Left ventricle myocardium inferior (tissue), 1 donor: ENCODE measurements around the gene BCAS3. TPM values are rescaled to one million over a fixed set of nuclear protein-coding genes. Genes with fewer than 3 reads are reported as not detected.

ENCODE experiments used
- DNase-seq: peaks from one replicate; pipeline ENCODE4 v3.0.0-alpha.2; 2020
- H3K27ac ChIP-seq: fragments of 200-600 bp; replicated peaks from 2 replicates; pipeline ENCODE4 v1.8.0; 2021
- H3K27me3 ChIP-seq: fragments of 200-600 bp; 2 replicates; pipeline ENCODE4 v1.8.0; 2021; ENCODE audit warnings: low read depth
- H3K36me3 ChIP-seq: fragments of 200-600 bp; 2 replicates; pipeline ENCODE4 v1.8.0; 2021
- H3K4me1 ChIP-seq: fragments of 200-600 bp; 2 replicates; pipeline ENCODE4 v1.8.0; 2021
- H3K4me3 ChIP-seq: fragments of 200-600 bp; 2 replicates; pipeline ENCODE4 v1.8.0; 2021; ENCODE audit warnings: mild to moderate bottlenecking, moderate library complexity
- H3K9me3 ChIP-seq: fragments of 200-600 bp; replicated peaks from 2 replicates; pipeline ENCODE4 v1.8.0; 2021
- intact Hi-C: fragments of 100-400 bp; cut with micrococcal nuclease; formaldehyde crosslinking; loops from one replicate; pipeline ENCODE4 v1.11.0; 2022
- total RNA-seq: library from RNA; stranded (reverse); fragmentation: NEBNext Ultra II Directional; extraction: Animal tissue kit (Norgen Biotek cat#: 25700); gene quantifications from one replicate; pipeline ENCODE4 v1.2.1, GENCODE V29; 2021
- TF ChIP-seq, protein P1 (sequence below): fragments of 200-600 bp; IDR thresholded peaks from 2 replicates; pipeline ENCODE4 v1.8.0; 2021; ENCODE audit warnings: antibody characterized with exemption, mild to moderate bottlenecking, borderline replicate concordance
- donor health status: DM: no; HTN: yes; CAD: no; lungs with severe emphysema.

BCAS3 gene
- total RNA-seq, 1 donor from 2014 or later, result 16.5 TPM

DNA sequence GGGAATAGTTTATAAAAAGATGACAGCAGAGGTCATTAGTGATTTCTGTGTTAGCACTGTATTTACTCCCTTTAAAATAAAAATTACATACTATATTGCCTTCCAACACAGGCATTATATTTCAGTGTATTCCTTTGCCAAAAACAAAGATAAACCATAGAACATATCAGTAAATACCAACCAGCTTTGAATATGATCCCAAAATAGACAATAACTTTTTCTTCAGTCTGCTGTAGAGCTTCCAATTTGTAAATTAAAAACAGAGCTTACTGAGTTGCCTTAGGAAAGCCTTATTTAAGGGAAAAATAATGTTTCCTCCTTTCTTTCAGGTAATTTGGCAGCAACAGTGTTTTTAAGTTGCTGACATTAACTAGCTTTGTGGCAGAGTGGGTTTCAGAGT, 369.9 kb downstream of the BCAS3 start:
- no peak overlapping the region for H3K27ac ChIP-seq
- no peak overlapping the region for H3K4me3 ChIP-seq
- peaks cover 19% of the 10 kb centered on the region for H3K4me1 ChIP-seq
- intact Hi-C loops, result no loop called here
- no peaks in the 10 kb centered on the region for H3K36me3 ChIP-seq
- no peak for DNase-seq
- no peaks in the 10 kb centered on the region for H3K9me3 ChIP-seq
- TF ChIP-seq, protein P1, sequence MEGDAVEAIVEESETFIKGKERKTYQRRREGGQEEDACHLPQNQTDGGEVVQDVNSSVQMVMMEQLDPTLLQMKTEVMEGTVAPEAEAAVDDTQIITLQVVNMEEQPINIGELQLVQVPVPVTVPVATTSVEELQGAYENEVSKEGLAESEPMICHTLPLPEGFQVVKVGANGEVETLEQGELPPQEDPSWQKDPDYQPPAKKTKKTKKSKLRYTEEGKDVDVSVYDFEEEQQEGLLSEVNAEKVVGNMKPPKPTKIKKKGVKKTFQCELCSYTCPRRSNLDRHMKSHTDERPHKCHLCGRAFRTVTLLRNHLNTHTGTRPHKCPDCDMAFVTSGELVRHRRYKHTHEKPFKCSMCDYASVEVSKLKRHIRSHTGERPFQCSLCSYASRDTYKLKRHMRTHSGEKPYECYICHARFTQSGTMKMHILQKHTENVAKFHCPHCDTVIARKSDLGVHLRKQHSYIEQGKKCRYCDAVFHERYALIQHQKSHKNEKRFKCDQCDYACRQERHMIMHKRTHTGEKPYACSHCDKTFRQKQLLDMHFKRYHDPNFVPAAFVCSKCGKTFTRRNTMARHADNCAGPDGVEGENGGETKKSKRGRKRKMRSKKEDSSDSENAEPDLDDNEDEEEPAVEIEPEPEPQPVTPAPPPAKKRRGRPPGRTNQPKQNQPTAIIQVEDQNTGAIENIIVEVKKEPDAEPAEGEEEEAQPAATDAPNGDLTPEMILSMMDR, result no peak
- no peaks in the 10 kb centered on the region for H3K27me3 ChIP-seq

DNA sequence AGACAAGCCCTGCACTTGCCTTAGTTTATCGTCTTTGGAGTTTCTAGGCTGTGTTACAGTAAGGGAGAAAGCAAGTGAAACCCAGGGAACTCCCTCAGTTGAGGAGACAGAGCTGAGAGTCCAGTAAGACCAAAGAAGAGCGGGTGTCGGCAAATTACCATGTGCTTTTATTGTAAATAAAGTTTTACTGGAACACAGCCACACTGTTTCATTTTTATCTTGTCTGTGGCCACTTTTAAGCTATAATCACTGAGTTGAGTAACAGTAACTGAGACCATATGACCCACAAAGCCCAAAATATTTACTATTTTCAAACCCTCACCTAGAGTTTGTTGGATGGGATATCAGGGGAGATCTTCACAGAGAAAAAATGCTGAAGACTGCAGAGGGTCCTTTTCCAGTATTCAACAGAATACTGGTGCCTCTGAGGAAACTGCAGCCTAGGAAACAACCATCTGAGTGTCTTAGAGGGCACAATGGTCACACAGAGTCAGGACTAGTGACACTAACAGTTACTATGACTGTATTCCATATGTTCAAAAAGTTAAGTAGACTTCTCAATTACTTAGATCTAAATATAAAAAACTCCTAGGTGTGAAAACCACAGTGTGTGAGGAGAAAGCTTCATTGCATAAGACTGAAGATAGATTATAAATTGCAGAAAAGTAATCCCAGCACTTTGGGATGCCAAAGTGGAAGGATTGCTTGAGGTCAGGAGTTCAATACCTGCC, 370.9 kb downstream of the BCAS3 start:
- peaks cover 25% of the 10 kb centered on the region for H3K4me1 ChIP-seq
- DNase-seq, result no peak
- no peaks in the 10 kb centered on the region for H3K9me3 ChIP-seq
- intact Hi-C loops, result no loop called here
- no peak overlapping the region for H3K4me3 ChIP-seq
- H3K36me3 ChIP-seq, result no peaks in the 10 kb centered on the region
- TF ChIP-seq, protein P1, result no peak
- H3K27ac ChIP-seq, result no peak overlapping the region
- H3K27me3 ChIP-seq, result no peaks in the 10 kb centered on the region

GRCh38 chr17:61053469-61053868, 375.8 kb downstream of the BCAS3 start:
- Histone ChIP-seq H3K4me1 (peaks cover 27% of the 10 kb centered on the region), H3K4me3 (no peak overlapping the region), H3K27ac (peak overlapping the region; percentile 27), H3K9me3 (no peaks in the 10 kb centered on the region), H3K36me3 (no peaks in the 10 kb centered on the region), H3K27me3 (no peaks in the 10 kb centered on the region)
- TF ChIP-seq, protein P1, result no peak
- intact Hi-C loops, result no loop called here
- no peak for DNase-seq

GRCh38 chr17:61054436-61054835, 376.8 kb downstream of the BCAS3 start:
- H3K36me3 ChIP-seq, result no peaks in the 10 kb centered on the region
- H3K4me3 ChIP-seq, result no peak overlapping the region
- TF ChIP-seq, protein P1, result no peak
- no peaks in the 10 kb centered on the region for H3K9me3 ChIP-seq
- peaks cover 27% of the 10 kb centered on the region for H3K4me1 ChIP-seq
- no peaks in the 10 kb centered on the region for H3K27me3 ChIP-seq
- intact Hi-C loops, result no loop called here
- peak overlapping the region; percentile 48 for H3K27ac ChIP-seq
- no peak for DNase-seq

DNA sequence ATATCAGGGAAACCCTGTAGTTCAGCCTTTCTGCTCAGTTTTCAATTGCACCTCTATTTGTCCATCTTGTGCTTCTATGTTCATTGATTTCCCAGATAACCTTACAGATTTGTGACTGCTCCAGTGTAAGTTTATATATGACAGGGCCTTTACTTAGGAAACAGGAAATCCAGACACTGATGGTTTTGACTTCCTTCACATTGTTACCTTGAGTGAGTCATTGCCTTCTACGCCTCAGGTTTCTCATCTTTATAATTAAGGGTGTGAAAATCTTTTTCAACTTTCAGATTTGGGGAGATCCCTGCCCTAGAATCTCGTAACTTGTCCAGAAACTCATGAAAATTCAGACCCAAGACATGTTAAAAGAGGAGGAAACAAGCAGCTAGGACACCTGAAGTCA, 379.6 kb downstream of the BCAS3 start:
- Histone ChIP-seq H3K27ac (no peak overlapping the region), H3K4me3 (no peak overlapping the region), H3K27me3 (no peaks in the 10 kb centered on the region), H3K9me3 (no peaks in the 10 kb centered on the region), H3K36me3 (no peaks in the 10 kb centered on the region), H3K4me1 (peaks cover 27% of the 10 kb centered on the region)
- intact Hi-C loops, result no loop called here
- no peak for DNase-seq
- TF ChIP-seq, protein P1, result no peak
